Ecto neural progenitor cell (in vitro differentiated cells): ENCODE data around the gene MAP3K20.
"Not testable (repeated sequence)": the region's sequence is repeated elsewhere in the genome, so short reads cannot be mapped to it uniquely, and the experiment has no call there.

Experiments used
- DNase-seq: peaks from one replicate; pipeline ENCODE4 v3.0.0-alpha.2; 2018; ENCODE audit warnings: low spot score

Gene MAP3K20

DNA sequence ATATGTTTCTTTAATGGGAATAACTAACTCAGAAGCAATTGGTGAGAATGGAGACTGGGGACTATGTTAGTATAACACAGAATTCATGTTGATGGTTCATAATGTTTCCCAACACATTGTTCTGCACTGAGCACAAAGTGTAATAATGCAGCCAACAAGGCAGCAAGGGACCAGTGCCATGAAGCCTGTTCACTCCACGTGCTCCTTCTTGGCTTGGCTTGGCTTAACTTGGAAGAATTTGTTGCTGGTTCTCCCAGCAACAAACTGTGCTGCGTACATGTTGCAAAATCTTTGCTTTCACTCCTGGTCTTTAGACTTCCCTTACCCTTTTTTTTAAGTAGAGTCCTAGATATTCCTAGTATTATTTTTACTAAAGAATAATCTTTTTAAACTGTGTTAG, 129.7 kb downstream of the MAP3K20 start:
- DNase-seq: no peak

DNA sequence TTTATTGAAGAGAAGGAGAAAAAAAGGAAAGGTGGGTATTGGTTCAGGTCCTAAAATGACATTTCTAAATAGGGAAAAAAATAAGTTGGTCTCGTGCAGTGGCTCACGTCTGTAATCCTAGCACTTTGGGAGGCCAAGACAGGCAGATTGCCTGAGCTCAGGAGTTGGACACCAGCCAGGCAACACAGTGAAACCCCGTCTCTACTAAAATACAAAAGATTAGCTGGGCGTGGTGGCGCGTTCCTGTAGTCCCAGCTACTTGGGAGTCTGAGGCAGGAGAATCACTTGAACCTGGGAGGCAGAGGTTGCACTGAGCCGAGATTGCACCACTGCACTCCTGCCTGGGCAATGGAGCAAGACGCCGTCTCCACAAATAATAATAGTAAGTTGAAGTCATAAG, 131.5 kb downstream of the MAP3K20 start:
- DNase-seq: not testable (repeated sequence)

DNA sequence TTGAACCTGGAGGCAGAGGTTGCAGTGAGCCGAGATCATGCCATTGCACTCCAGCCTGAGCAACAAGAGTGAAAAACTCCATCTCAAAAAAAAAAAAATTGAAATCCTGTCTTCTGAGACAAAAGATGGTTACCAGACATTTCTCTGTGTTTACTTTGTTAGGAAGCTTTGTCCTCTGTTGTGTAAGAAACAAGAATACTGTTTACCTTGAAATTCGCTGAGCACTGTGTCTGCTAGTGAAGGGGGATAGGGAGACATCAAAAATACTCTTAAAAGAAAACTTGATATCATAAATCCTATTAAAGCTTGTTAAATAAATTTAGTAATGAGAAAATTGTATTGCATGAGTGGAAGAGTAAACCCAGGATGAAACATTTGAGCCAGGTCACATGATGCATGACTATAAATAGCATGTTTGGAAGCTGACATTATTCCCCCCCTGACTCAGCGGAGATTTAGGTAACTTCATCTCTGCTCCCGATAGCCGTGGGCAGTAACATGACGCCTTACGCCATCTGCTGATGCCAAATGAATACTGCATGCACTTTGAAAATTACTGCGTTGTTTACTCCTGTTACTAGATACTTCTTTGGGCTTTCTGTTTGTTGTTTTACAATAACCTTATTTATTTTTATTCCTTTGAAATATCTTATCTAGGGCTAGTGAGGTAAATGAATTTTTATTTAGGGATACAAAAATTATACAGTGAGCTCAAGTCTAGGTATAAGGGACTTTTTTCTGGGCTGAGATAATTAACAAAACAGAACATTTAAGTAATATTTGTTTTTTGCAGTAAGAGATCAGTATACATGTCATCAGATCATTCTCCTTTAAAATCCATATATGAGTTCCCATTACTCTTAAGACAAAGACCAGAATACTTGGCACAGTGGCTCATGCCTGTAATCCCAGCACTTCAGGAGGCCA, 134.9 kb downstream of the MAP3K20 start:
- no peak for DNase-seq

DNA sequence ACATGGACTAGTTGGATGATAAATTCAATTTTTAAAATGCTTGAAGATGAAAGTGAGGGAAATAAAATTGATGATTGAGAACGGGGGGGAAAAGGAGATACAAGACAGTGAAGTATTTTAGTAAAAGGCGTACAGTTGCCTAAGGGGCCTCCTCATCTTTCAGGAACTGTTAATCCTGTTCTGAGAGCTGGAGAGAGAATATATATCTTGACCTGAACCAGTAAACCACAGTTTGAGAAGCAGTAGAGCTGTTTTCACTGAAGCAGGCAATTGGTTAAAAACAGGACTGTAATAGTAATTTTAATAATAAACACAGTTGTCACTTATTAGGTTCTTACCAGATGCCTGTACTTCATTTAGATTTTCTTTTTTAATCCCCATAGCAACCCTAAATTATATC, 137.5 kb downstream of the MAP3K20 start:
- no peak for DNase-seq

DNA sequence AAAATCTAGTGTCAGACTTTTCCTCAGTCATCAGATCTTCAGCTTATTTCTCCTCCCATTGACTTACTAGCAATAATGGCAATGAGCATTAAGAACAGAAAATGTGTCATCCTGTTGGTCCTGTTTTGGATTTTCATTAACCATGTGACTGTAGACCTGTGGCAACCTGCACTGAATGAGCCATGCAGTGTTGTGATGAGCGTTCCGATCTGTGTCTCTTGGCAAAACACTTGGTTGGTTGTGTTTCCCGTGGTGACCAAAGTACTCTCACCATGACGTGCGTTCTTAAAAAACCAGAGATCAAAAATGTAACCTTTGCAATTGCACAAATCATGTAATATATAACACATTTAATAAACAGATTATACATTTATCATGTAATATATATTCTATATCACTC, 138.6 kb downstream of the MAP3K20 start:
- DNase-seq: no peak

DNA sequence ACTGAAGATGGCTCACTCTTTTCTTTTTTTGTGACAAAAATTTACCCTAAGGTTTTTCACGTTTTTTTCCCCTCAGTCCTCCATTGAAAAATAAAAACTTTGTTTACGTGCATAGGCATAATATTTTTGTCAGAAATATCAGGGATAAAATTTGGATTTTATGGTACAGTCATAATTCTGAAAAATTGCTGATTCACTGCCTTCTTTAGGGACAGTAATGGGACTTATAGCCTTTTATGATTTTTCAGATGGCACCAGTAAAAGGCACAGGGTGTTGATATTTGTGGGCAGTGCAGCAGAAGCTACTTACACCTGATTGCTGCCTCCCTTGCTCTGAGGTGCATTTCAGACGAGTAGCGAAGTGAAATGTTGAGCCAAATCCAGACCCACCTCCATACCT, 139.7 kb downstream of the MAP3K20 start:
- DNase-seq: no peak

DNA sequence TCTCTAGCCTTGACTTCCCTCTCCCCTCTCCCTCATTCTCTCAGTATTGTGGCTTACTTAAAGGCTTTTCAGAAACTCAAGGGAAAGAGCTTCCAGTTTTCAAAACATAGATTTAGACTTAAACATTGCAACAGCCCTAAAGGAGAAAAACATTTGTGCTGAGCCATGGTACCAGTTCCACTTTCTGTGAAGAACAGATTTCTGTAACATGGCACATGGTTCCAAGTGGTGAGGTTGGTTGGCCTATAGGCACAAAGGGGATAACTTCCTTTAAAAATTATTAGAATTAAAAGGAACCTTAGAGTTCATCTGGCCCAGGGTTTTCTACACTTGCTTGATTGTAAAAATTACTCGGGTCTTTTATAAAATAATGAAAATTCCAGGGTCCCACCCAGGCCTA, 140.4 kb downstream of the MAP3K20 start:
- no peak for DNase-seq

DNA sequence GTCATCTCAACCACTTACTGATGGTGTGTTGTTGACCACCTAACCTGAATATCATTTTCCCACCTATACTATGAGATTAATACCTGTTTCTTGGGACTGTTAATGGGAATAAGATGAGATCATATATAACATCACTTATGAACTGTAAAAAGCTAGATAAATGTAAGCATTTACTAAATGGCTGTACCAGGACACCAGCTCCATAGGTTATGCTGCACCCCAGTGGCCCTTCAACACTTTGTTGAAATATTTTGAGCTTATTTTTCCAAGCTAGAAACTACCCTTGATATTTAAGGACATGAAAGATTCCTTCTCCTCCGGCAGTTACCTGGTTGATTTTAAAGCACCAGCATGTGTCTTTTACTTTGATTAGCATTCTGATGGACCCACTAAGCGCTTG, 141.0 kb downstream of the MAP3K20 start:
- no peak for DNase-seq

DNA sequence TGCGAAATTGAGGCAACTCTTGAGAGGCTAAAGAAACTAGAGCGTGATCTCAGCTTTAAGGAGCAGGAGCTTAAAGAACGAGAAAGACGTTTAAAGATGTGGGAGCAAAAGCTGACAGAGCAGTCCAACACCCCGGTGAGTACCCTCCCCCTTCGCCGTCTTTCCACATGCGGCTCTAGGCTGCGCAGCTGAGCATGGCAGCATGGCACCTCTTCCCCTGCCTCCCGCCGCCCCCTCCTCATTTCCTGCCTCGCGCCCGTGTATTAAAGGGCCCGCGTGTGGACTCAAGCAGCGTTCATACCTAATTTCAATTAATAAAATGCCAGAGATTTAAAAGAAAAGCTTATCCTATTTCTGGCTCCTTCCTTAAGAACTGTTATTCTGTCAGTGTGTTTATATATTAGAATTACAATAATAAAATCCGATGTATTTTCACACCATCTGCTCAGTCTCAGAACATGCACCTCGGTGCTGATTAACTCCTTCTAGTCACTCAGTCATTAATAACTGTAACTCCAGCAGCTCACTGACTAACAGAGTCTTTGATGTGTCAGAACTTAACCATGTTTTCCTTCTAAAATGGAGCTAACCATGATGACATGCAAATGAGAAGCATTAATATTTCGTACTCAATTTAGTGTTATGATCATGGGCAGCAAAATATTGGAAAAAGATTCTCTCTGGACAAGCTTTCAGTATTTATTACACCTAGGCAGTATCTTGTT, 141.6 kb downstream of the MAP3K20 start:
- no peak for DNase-seq

DNA sequence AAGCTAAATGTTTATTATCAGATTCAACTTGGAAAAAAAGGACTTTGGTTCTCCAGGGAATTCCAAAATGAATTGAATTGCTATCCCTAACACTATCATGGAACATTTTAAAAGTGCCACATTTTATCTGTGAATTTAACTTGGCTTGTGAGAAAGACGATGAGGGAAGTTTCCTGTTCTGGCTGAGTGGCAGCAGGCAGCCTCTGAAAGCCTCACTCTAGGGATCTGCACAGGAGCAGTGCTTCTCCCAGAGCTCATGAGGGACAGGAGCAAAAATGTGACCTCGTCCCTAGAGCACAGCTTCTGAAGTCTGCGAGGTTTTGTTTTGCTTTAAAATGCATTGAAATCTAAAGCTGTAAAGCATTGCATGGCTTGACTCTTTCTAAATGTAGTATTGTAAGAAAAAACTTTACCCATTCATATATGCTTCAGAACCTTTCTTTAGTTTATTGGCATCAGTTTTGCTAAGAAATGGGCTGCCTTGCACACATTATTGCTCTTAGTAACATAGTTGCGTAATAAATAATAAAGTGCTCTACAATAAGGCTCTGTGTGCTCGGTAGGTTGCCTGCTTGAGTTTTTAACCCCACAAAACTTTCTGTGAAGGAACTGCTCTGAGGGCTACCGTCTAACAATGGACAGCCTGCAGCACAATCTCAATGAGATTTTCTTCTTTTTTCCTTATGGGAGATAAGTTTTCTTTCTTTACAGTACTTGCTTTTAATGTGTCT, 142.8 kb downstream of the MAP3K20 start:
- no peak for DNase-seq

DNA sequence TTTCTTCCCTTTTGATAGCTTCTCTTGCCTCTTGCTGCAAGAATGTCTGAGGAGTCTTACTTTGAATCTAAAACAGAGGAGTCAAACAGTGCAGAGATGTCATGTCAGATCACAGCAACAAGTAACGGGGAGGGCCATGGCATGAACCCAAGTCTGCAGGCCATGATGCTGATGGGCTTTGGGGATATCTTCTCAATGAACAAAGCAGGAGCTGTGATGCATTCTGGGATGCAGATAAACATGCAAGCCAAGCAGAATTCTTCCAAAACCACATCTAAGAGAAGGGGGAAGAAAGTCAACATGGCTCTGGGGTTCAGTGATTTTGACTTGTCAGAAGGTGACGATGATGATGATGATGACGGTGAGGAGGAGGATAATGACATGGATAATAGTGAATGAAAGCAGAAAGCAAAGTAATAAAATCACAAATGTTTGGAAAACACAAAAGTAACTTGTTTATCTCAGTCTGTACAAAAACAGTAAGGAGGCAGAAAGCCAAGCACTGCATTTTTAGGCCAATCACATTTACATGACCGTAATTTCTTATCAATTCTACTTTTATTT, 145.6 kb downstream of the MAP3K20 start:
- no peak for DNase-seq

DNA sequence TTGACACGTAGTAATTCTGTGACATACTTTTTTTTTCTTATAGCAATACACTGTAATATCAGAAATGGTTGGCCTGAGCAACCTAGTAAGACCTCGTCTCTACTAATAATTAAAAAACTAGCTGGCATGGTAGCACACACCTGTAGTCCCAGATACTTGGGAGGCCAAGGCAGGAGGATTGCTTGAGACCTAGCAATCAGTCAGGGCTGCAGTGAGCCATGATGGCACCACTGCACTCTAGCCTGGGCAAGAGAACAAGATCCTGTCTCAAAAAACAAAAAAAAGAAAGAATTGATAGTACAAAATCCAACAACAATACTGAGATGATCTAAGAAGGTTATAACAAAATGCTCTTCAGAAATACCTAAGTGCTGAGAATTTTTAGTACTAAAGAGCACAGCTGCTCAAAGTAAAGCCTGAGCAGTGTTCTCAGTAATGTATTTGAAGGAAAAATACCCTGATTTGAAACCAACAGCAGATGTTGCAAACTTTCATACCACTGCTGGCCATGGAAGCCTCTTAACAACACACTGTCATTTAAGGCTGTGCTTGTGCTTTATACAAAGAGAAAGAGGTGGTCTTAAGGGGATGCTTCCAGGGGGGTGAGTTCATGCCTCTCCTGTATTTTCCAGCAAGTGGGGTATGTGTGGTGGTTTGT, 146.4 kb downstream of the MAP3K20 start:
- no peak for DNase-seq

DNA sequence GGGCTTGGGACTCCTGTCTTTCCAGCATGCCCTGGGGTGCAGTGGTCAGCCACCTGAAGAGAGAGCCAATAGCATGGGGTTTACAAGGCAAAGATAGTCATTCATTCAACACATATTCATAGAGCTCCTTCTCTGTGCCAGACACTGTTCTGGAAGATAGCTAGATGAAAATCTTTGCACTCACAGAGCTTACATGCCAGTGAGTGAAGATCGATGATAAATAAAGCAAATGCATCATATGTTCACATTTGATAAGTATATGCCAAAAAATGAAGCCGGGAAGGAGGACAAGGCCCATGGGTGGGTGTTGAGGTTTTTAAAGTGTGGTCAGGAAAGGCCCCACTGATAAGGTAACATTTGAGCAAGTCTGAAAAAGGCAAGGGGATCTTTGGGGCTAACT, 148.2 kb downstream of the MAP3K20 start:
- DNase-seq: no peak

DNA sequence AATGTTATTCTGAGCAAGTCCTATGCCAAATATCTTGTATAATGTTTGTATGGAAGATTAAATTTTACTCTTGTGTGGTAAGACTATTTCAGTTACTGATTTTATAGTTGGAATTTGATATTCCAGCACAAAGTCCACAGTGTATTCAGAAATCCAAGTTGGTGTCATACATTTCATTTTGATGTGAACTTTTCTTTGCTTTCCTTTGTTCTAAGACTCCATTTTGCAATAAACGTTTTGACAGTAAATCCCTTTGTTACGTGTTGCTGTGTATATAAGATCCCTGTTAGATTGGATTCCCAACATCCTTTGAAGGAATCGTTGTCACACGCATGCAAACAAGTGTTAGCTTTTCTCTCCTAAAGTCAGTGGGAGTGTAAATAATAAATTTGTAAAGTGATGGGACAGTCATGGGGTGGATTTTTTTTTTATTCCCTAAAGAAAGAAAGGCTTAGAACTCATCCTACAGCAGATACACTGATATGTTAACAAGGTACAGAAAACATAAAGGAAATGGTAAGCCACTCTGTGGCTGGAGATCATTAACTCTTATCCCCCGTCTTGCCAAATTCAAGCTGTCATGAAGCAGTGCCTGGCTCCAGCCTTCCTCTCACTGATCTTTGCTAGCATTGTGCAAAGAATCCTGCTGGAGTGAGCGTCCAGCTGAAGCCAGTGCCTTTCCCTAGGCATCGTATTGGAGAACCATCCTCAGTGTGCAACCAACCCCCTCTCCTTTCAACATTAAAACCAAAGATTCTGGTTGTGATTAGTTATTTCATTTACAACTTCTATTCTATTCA, 151.5 kb downstream of the MAP3K20 start:
- no peak for DNase-seq

DNA sequence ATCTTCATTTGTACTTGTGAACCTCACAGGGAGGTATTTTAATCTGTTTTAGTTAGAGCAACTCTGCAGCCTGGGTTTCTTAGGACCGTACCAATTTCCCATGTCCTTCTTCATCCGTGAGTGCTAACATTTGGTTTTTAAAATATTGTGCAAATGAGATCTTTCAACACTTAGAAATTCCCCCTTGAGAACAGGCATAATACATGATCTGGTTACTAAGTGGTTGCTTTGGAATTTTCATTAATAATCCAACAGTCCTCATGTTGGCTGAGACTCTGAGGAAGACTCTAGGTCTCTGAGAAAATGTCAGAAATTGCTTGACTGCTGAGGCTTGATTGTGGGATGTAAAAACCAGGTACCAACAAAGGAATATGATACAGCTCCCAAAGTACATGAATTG, 153.4 kb downstream of the MAP3K20 start:
- DNase-seq: no peak

DNA sequence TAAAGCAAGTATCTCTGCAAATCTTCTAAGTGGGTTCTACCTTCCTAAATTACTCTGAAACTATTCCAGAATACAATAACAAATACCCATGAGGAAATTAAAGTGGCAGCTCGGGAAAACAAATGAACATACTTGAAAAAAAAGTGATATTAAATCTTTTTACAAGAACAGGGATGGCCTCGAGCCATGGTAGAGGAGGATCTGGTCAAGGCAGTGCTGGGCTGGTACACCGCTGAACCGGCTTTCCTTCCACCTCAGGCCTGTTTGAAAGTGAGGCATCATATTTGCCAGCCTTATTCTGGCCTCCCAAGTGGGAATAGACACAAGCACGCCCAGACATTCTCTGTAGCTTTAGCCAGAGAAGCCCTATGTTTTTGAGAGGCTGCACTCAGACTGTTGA, 154.5 kb downstream of the MAP3K20 start:
- no peak for DNase-seq

DNA sequence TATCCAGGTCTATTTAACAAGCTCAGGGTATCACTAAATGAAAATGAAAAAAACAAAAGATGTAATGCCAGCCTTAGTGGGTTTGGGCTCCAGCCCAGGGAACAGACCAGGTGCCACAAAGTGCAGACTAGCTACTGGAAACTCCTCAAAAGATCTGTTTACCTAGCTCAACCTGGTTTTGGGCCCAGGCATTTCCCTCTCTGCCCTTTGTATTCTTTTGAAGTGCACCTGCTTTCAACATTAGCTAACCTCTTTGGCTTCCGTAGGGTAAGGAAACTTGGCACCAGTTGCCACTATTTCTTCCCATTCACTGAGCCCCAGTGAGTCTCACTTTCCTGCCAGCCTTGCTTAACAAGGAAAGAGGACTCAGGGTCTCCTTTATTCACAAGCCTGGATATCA, 155.4 kb downstream of the MAP3K20 start:
- no peak for DNase-seq

DNA sequence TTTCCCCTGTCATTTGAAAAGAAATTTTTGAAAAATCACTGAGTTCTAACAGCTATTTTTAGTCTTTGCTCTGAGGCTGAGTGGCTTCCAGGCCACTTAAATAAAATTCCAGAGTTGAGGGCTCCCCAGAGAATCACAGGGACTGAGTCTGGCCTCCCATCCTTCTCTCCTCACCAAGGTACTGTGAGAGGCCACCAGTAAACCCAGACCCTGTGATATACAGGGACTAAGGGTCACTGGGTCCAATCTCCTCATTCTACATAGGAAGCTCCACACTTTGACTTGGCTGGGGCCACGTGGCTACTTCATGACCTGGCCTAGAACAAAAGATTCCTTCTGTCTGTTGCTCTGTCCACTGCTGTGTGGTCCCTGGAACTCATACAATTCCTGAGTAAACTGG, 155.8 kb downstream of the MAP3K20 start:
- DNase-seq: no peak

DNA sequence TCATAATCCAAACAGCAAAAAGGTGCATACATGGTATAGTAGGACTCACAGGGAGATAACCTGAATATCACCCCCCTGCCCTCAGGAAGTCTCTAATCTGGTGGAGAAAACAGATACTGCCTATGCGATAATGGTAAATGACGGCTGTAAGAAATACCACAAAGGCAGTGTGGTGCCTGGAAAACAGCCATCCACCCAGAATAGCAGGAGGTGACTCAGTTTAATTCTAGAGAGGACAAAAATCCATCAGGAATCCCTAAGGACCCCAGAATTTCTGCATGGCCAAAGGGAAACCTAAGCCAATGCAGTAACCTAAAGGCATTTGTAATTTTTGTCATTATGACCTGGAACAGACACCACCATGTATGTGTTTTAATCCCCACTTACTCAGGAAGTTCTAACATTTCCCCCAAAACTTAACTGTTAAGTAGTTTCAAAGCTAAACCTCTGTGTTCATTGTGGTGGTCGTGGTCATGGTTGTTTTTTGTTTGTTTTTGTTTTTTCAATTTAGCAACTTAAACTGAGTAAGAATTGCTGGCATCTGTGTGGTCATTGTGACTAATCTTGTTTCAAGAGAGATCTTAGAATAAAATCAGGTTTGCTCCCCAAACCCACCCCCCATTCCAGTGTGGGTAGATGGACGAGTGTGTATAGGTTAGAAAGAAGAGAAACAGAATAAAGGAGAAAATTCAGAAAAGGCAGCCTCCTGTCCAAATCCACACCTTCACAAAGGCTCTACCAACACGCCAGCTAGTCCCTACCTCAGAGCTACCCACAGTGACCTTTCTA, 157.5 kb downstream of the MAP3K20 start:
- no peak for DNase-seq
